NCI-H446 (cell line): ENCODE data around the gene ADGRF5.
"Not testable (repeated sequence)": the region's sequence is repeated elsewhere in the genome, so short reads cannot be mapped to it uniquely, and the experiment has no call there.

Experiments used
- DNase-seq, 2 experiments: peaks; one replicate each; lab custom pipeline; 2025; lab: John Stamatoyannopoulos, UW

ADGRF5 gene

GRCh38 chr6:46894433-46894832 lies 27.3 kb downstream of the ADGRF5 start:
- DNase-seq, result no peak

- DNase-seq, result no peak
Observed at GRCh38 chr6:46893648-46894047, 28.1 kb downstream of the ADGRF5 start.

- DNase-seq, result no peak
Observed at GRCh38 chr6:46891252-46891795, 30.4 kb downstream of the ADGRF5 start.

- no peak for DNase-seq
Observed at GRCh38 chr6:46888578-46888977, 33.2 kb downstream of the ADGRF5 start.

- no peak for DNase-seq
Observed at GRCh38 chr6:46888031-46888430, 33.7 kb downstream of the ADGRF5 start.

GRCh38 chr6:46882645-46883044 lies 39.1 kb downstream of the ADGRF5 start:
- DNase-seq, result no peak

- no peak for DNase-seq
Observed at GRCh38 chr6:46879003-46879402, 42.7 kb downstream of the ADGRF5 start.

GRCh38 chr6:46876126-46876525 lies 45.6 kb downstream of the ADGRF5 start:
- no peak for DNase-seq

GRCh38 chr6:46867411-46867810 lies 54.3 kb downstream of the ADGRF5 start:
- no peak for DNase-seq

- no peak for DNase-seq
Observed at GRCh38 chr6:46865221-46865620, 56.5 kb downstream of the ADGRF5 start.

- DNase-seq, result no peak
Observed at GRCh38 chr6:46863791-46864190, 57.9 kb downstream of the ADGRF5 start.

- DNase-seq, result no peak
Observed at GRCh38 chr6:46862381-46862780, 59.4 kb downstream of the ADGRF5 start.

- DNase-seq, result peak in 1 of 2 experiments; percentile 22
Observed at GRCh38 chr6:46855966-46856365, 65.8 kb downstream of the ADGRF5 start.

- not testable (repeated sequence) for DNase-seq
Observed at GRCh38 chr6:46851576-46851975, 70.2 kb downstream of the ADGRF5 start.

- no peak for DNase-seq
Observed at GRCh38 chr6:46850792-46851191, 70.9 kb downstream of the ADGRF5 start.

- DNase-seq, result no peak
Observed at GRCh38 chr6:46849361-46849690, 72.4 kb downstream of the ADGRF5 start.

- DNase-seq, result peak in 1 of 2 experiments; percentile 76
Observed at GRCh38 chr6:46848684-46849360, 72.9 kb downstream of the ADGRF5 start.

- no peak for DNase-seq
Observed at GRCh38 chr6:46845126-46845525, 76.6 kb downstream of the ADGRF5 start.

- DNase-seq, result not testable (repeated sequence)
Observed at GRCh38 chr6:46842252-46842846, 79.4 kb downstream of the ADGRF5 start.

GRCh38 chr6:46838033-46838432 lies 83.7 kb downstream of the ADGRF5 start:
- no peak for DNase-seq

- DNase-seq, result not testable (repeated sequence)
Observed at GRCh38 chr6:46834991-46835390, 86.7 kb downstream of the ADGRF5 start.

GRCh38 chr6:46834257-46834916 lies 87.4 kb downstream of the ADGRF5 start:
- not testable (repeated sequence) for DNase-seq

GRCh38 chr6:46832816-46833215 lies 88.9 kb downstream of the ADGRF5 start:
- DNase-seq, result no peak
